Esophagus muscularis mucosa (tissue), 4 donors: ENCODE results near the gene CCDC85A.

Experiments used
- EP300 ChIP-seq: sonication (generic); formaldehyde crosslinking; IDR thresholded peaks from one replicate; pipeline ENCODE4 v1.6.1; 2017; ENCODE audit warnings: antibody characterized with exemption
- POLR2A ChIP-seq: fragments of 450-650 bp; IDR thresholded peaks from one replicate; pipeline ENCODE4 v1.6.1; 2017; ENCODE audit warnings: antibody characterized with exemption, moderate library complexity, mild to moderate bottlenecking, low read depth
- TF ChIP-seq, protein P1 (sequence below), 3 experiments: fragments of 200-600 bp in 2 of 3; fragments of 450-650 bp in 1 of 3; sonication (generic) in 2 of 3; IDR thresholded peaks; one replicate each; pipeline ENCODE4 v1.5.1; 2017 to 2019; ENCODE audit warnings: antibody characterized with exemption in 3 of 3, mild to moderate bottlenecking in 2 of 3, moderate library complexity in 1 of 3

GRCh38 chr2:56292951-56293350, 109.2 kb downstream of the CCDC85A start:
- TF ChIP-seq POLR2A (no peak), EP300 (no peak)
- TF ChIP-seq, protein P1, sequence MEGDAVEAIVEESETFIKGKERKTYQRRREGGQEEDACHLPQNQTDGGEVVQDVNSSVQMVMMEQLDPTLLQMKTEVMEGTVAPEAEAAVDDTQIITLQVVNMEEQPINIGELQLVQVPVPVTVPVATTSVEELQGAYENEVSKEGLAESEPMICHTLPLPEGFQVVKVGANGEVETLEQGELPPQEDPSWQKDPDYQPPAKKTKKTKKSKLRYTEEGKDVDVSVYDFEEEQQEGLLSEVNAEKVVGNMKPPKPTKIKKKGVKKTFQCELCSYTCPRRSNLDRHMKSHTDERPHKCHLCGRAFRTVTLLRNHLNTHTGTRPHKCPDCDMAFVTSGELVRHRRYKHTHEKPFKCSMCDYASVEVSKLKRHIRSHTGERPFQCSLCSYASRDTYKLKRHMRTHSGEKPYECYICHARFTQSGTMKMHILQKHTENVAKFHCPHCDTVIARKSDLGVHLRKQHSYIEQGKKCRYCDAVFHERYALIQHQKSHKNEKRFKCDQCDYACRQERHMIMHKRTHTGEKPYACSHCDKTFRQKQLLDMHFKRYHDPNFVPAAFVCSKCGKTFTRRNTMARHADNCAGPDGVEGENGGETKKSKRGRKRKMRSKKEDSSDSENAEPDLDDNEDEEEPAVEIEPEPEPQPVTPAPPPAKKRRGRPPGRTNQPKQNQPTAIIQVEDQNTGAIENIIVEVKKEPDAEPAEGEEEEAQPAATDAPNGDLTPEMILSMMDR (IDR thresholded peaks at IDR 0.05) = no peak
